Uterus (tissue), 2 donors: ENCODE data around the gene SLC41A3.

Experiments used
- CTCF ChIP-seq, 4 experiments: fragments of 200-600 bp in 2 of 4; fragments of 450-650 bp in 2 of 4; sonication (generic) in 2 of 4; IDR thresholded peaks; one replicate each; pipeline ENCODE4 v1.5.1; 2016 to 2019; ENCODE audit warnings: antibody characterized with exemption in 4 of 4, mild to moderate bottlenecking in 2 of 4, moderate library complexity in 1 of 4
- POLR2A ChIP-seq, 2 donors: fragments of 450-650 bp; IDR thresholded peaks; one replicate each; pipeline ENCODE4 v1.6.1; 2016; ENCODE audit warnings: antibody characterized with exemption in 2 of 2, mild to moderate bottlenecking in 1 of 2, moderate library complexity in 1 of 2

DNA sequence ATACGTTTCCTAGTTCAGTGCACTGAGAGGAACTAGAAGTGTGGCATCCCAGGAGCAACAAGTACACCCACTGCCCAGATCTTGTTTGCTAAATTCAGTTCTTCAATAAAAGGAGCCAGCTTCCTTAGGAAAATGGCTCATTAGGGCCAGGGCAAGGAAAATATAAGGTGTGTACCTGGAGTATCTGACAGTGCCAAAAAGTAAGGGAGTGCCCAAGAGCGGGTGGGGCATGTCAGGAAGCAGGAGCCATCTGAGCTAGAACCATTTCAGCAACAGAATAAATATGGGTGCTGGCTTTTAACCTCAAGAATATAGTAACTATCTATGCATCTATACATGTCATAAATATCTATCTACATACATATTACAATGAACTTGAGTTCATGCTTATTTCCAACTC lies 44.1 kb downstream of the SLC41A3 start:
- TF ChIP-seq CTCF (IDR thresholded peaks at IDR 0.05) (no peak), POLR2A (IDR thresholded peaks at IDR 0.05) (no peak)
